Lung (tissue), 12 donors: Measurements from ENCODE around the gene PACRG. TPM values are rescaled to one million over a fixed set of nuclear protein-coding genes. Genes with fewer than 3 reads are reported as not detected.

Experiments used
- ATAC-seq: fragments of 200-7000 bp; cut with Tn5 transposase; one replicate; pipeline ENCODE4 v1.9.1; 2020; ENCODE audit warnings: moderate number of reproducible peaks; ENCODE audit not compliant: insufficient read depth, low FRiP score
- DNase-seq, 3 donors: peaks; one replicate each; pipeline ENCODE4 v3.0.0-alpha.2; 2013 to 2017
- H3K27ac ChIP-seq, 2 donors: one replicate each; pipeline ENCODE4 v1.5.1; 2013; ENCODE audit warnings: mild to moderate bottlenecking in 2 of 2, moderate library complexity in 2 of 2, control low read depth in 1 of 2, inconsistent platforms in 1 of 2, low read depth in 1 of 2, low read length in 1 of 2
- H3K27me3 ChIP-seq, 3 donors: one replicate each; pipeline ENCODE4 v1.5.1; 2013; ENCODE audit warnings: low read length in 2 of 3; ENCODE audit not compliant: control insufficient read depth in 3 of 3, insufficient read depth in 3 of 3
- H3K36me3 ChIP-seq, 4 donors: one replicate each; pipeline ENCODE4 v1.5.1; 2013; ENCODE audit warnings: low read length in 4 of 4, mild to moderate bottlenecking in 1 of 4, moderate library complexity in 1 of 4; ENCODE audit not compliant: control insufficient read depth in 4 of 4, insufficient read depth in 4 of 4
- H3K4me1 ChIP-seq, 5 donors: one replicate each; pipeline ENCODE4 v1.5.1; 2013; ENCODE audit warnings: low read length in 5 of 5, mild to moderate bottlenecking in 2 of 5, moderate library complexity in 1 of 5; ENCODE audit not compliant: control insufficient read depth in 5 of 5, insufficient read depth in 5 of 5
- H3K4me3 ChIP-seq: one replicate; pipeline ENCODE4 v1.5.1; 2013; ENCODE audit warnings: mild to moderate bottlenecking, control low read depth, moderate library complexity
- H3K9ac ChIP-seq, 2 donors: one replicate each; pipeline ENCODE4 v1.5.1; 2013; ENCODE audit warnings: low read length in 2 of 2, control low read depth in 1 of 2; ENCODE audit not compliant: insufficient read depth in 1 of 2
- H3K9me3 ChIP-seq, 4 donors: one replicate each; pipeline ENCODE4 v1.5.1; 2013; ENCODE audit warnings: low read length in 3 of 4, mild to moderate bottlenecking in 1 of 4, moderate library complexity in 1 of 4; ENCODE audit not compliant: control insufficient read depth in 4 of 4, insufficient read depth in 3 of 4
- CTCF ChIP-seq: IDR thresholded peaks from 2 replicates; pipeline ENCODE4 v1.5.1; 2012; ENCODE audit warnings: mild to moderate bottlenecking; ENCODE audit errors: control extremely low read depth, extremely low read depth
- WGBS, 2 donors: extraction: QIAGEN DNeasy Blood & Tissue Kit; methylation state at CpG; one replicate each; pipeline ENCODE4 v1.1.7; 2013; 5-methylcytosine and 5-hydroxymethylcytosine counted together
- polyA plus RNA-seq, 2 donors: library from polyadenylated mRNA; stranded (reverse); fragments of 200-250 nt; gene quantifications; one replicate each; pipeline ENCODE4 v1.2.1, GENCODE V29; 2013
- total RNA-seq, 2 donors: library from RNA; depleted of rRNA in 1 of 2; stranded (reverse); fragments of >200 nt in 1 of 2; gene quantifications; one replicate each; pipeline ENCODE4 v1.2.1, GENCODE V29; 2014 to 2021
- donor health status: control.
- donor health status: control.
- donor health status: Bipolar disorder and iron deficiency.
- donor health status: healthy.
- donor health status: DM: yes; HTN: yes; CAD: no.

PACRG gene
- total and polyA plus RNA-seq, 4 donors, result 3.8 to 26.6 (median 7.4) TPM

GRCh38 chr6:163132050-163132750 is 404.4 kb downstream of the PACRG start:
- peaks cover 0 to 3% (median 0%) of the 10 kb centered on the region in 4 donors for H3K9me3 ChIP-seq
- no peak for ATAC-seq
- no peak overlapping the region for H3K4me3 ChIP-seq
- no peak overlapping the region for H3K9ac ChIP-seq
- H3K27me3 ChIP-seq, result no peaks in the 10 kb centered on the region
- no peaks in the 10 kb centered on the region for H3K36me3 ChIP-seq
- TF ChIP-seq CTCF, result no peak
- DNase-seq, result no peak
- 71 to 88% methylated on average over 2 of the region's 2 CpGs for WGBS, 2 donors
- H3K4me1 ChIP-seq, result peaks cover 0 to 3% (median 0%) of the 10 kb centered on the region in 5 donors
- no peak overlapping the region for H3K27ac ChIP-seq

GRCh38 chr6:163133017-163133416 is 405.2 kb downstream of the PACRG start:
- Histone ChIP-seq H3K27ac (no peak overlapping the region), H3K9me3 (peaks cover 0 to 5% (median 0%) of the 10 kb centered on the region in 4 donors), H3K9ac (no peak overlapping the region), H3K36me3 (no peaks in the 10 kb centered on the region), H3K27me3 (no peaks in the 10 kb centered on the region), H3K4me3 (no peak overlapping the region), H3K4me1 (peaks cover 0 to 3% (median 0%) of the 10 kb centered on the region in 5 donors)
- WGBS, 2 donors, result 91 to 96% methylated on average over 1 of the region's 1 CpG
- DNase-seq, result no peak
- ATAC-seq, result no peak
- TF ChIP-seq CTCF, result no peak

GRCh38 chr6:163133691-163134090 is 405.9 kb downstream of the PACRG start:
- Histone ChIP-seq H3K36me3 (no peaks in the 10 kb centered on the region), H3K4me1 (peaks cover 0 to 3% (median 0%) of the 10 kb centered on the region in 5 donors), H3K27ac (no peak overlapping the region), H3K4me3 (no peak overlapping the region), H3K9me3 (peaks cover 0 to 5% (median 0%) of the 10 kb centered on the region in 4 donors), H3K27me3 (no peaks in the 10 kb centered on the region), H3K9ac (no peak overlapping the region)
- ATAC-seq, result no peak
- DNase-seq, result peak in 1 of 3 donors; percentile 17
- 73 to 81% methylated on average over 6 of the region's 6 CpGs for WGBS, 2 donors
- TF ChIP-seq CTCF, result no peak
